Heart left ventricle (tissue), 13 donors: ENCODE data around the gene TNFAIP3.

ENCODE experiments used
- POLR2A ChIP-seq, 2 donors: fragments of 450-650 bp; IDR thresholded peaks; one replicate each; pipeline ENCODE4 v1.6.1; 2017; ENCODE audit warnings: antibody characterized with exemption in 2 of 2, mild to moderate bottlenecking in 2 of 2, moderate library complexity in 2 of 2
- TF ChIP-seq, protein P1 (sequence below), 12 donors: fragments of 200-600 bp; sonication (generic) in 4 of 12; IDR thresholded peaks; one replicate each; pipeline versions ENCODE4 v1.5.0 to v1.8.0; 2018 to 2022; ENCODE audit warnings: antibody characterized with exemption in 12 of 12, mild to moderate bottlenecking in 5 of 12
- donor health status: ischemic (EF 13 %, LVEDD 7.1; RV severe dilation, severe dysfunction).
- donor health status: DM: no; HTN: yes; CAD: no.
- donor health status: DM: no; HTN: no; CAD: no.
- donor health status: ischemic (EF 25% LVEDD 6.9; RV normal size, moderate dysfunction).
- donor health status: ischemic (EF 25% LVEDD 5.7; RV mildly dilated, moderate dysfunction).
- donor health status: ischemic (EF 35%, LVEDD 5.7; RV mildly dilated, moderate dysfunction).
- donor health status: nonischemic (EF 11% LVEDD 7.7; RV severe dilation, severe dysfunction).
- donor health status: DM: yes; HTN: yes; CAD: no.
- donor health status: PGD.
- donor health status: ischemic (EF 29% LVEDD 5.4; RV normal size, mild dysfunction).
- donor health status: nonischemic (EF 23%, LVEDD 6.1; RV moderate dilation, normal function).

DNA sequence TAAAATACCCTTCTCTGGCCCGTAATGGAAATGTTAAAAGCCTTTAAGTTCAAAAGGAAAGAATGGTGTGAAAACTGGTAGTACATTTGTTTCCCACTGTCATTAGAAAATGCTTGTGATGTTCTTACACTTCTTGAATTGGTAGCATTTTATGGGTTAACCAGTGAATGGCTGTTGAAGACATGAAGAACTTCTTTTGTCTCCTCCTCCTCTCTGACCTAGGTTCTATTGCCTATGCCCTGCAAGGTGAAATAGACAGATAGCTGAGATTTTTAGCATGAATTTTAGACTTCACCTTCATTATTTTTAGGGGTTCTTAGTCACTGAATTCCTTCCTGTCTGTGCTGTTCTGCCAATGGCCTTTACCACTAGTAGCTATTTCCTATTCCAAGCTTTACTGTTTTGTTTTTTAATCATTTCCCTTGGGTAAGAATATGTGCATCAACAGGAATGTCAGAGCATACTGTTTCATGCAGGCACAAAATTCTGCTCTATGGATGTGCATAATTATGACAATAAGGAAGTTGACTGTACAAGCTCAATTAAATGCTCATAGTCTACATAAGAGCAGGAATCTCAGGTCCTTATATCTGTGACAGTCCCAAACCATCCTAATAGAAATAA is 4.9 kb downstream of the TNFAIP3 start:
- TF ChIP-seq, protein P1, sequence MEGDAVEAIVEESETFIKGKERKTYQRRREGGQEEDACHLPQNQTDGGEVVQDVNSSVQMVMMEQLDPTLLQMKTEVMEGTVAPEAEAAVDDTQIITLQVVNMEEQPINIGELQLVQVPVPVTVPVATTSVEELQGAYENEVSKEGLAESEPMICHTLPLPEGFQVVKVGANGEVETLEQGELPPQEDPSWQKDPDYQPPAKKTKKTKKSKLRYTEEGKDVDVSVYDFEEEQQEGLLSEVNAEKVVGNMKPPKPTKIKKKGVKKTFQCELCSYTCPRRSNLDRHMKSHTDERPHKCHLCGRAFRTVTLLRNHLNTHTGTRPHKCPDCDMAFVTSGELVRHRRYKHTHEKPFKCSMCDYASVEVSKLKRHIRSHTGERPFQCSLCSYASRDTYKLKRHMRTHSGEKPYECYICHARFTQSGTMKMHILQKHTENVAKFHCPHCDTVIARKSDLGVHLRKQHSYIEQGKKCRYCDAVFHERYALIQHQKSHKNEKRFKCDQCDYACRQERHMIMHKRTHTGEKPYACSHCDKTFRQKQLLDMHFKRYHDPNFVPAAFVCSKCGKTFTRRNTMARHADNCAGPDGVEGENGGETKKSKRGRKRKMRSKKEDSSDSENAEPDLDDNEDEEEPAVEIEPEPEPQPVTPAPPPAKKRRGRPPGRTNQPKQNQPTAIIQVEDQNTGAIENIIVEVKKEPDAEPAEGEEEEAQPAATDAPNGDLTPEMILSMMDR (IDR thresholded peaks at IDR 0.05), result no peak
- TF ChIP-seq POLR2A (IDR thresholded peaks at IDR 0.05), result no peak
